A673 (cell line): ENCODE measurements around the gene C20orf144.

Experiments
- CTCF ChIP-seq: fragments of 300-800, 200-600 bp; sonication (generic); conservative IDR thresholded peaks from 2 replicates; pipeline ENCODE4 v1.5.1; 2017; ENCODE audit warnings: low read depth, mild to moderate bottlenecking, antibody characterized with exemption, low read length, moderate library complexity, mixed read lengths
- EZH2 ChIP-seq: fragments of 200-600 bp; sonication (generic); IDR thresholded peaks from 2 replicates; pipeline ENCODE4 v1.6.1; 2017; ENCODE audit warnings: borderline replicate concordance, low read depth, mild to moderate bottlenecking, mixed read lengths, antibody characterized with exemption, low read length; ENCODE audit not compliant: poor library complexity, severe bottlenecking

GRCh38 chr20:33656783-33657703 is 5.1 kb upstream of the C20orf144 start:
- TF ChIP-seq CTCF (no peak), EZH2 (no peak)
